HEK293 (cell line): ENCODE results near the gene DOK5.

Experiments
- CTCF ChIP-seq: fragments of 450-650 bp; formaldehyde crosslinking; IDR thresholded peaks from 2 replicates; pipeline ENCODE4 v1.5.1; 2016; ENCODE audit warnings: missing biosample characterization, missing genetic modification characterization
- ZNF335 ChIP-seq: fragments of 450-650 bp; formaldehyde crosslinking; conservative IDR thresholded peaks from 2 replicates; pipeline ENCODE4 v1.5.1; 2016; ENCODE audit warnings: missing biosample characterization, missing genetic modification characterization
- ZNF707 ChIP-seq: fragments of 450-650 bp; formaldehyde crosslinking; IDR thresholded peaks from 2 replicates; pipeline ENCODE4 v1.5.1; 2016; ENCODE audit warnings: missing biosample characterization, missing genetic modification characterization

GRCh38 chr20:54479138-54479906 is 3.9 kb downstream of the DOK5 start:
- TF ChIP-seq ZNF335 (tag by site-specific recombination) = no peak
- 0 out of 2 replicates have a peak, but pooled peaks have one; percentile 17 for TF ChIP-seq CTCF
- TF ChIP-seq ZNF707 (tag by site-specific recombination) = no peak
